Prostate gland (tissue), 2 donors: ENCODE measurements around the gene ZBTB40.

ENCODE experiments used
- CTCF ChIP-seq, 4 experiments: fragments of 200-600 bp in 2 of 4; fragments of 450-650 bp in 2 of 4; sonication (generic) in 2 of 4; IDR thresholded peaks; 1 replicate in 3 of 4; 2 replicates in 1 of 4; pipeline ENCODE4 v1.5.1; 2016 to 2019; ENCODE audit warnings: antibody characterized with exemption in 4 of 4, mild to moderate bottlenecking in 2 of 4, moderate library complexity in 2 of 4
- POLR2A ChIP-seq: fragments of 450-650 bp; IDR thresholded peaks from one replicate; pipeline ENCODE4 v1.6.1; 2016; ENCODE audit warnings: antibody characterized with exemption, mild to moderate bottlenecking
- POLR2AphosphoS5 ChIP-seq: sonication (generic); formaldehyde crosslinking; IDR thresholded peaks from one replicate; pipeline ENCODE4 v1.6.1; 2017; ENCODE audit warnings: antibody characterized with exemption

GRCh38 chr1:22471610-22472009 is 20.0 kb downstream of the ZBTB40 start:
- TF ChIP-seq CTCF (IDR thresholded peaks at IDR 0.05) (no peak), POLR2AphosphoS5 (no peak), POLR2A (no peak)
